ENCODE measurements around the gene ZNF182.

DNA sequence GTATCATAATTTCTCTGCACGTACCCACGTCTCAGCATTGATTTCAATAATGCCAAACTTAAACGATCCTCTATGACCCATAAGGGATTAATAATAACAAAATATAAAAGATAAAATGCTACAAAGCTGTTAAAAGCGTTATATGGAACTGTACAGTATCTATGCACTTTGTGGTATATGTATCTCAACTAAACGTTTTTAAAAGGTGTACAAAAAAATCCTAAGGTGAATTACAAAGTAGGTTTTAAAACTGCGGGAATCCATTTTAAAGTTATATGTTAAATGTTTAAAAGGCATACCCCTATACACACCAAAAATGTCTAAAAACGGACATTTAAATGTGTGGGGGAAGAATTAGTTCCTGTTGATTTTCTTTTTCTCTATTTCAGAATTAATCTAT, 860 bp downstream of the ZNF182 start:
- TF ChIP-seq, protein P1, sequence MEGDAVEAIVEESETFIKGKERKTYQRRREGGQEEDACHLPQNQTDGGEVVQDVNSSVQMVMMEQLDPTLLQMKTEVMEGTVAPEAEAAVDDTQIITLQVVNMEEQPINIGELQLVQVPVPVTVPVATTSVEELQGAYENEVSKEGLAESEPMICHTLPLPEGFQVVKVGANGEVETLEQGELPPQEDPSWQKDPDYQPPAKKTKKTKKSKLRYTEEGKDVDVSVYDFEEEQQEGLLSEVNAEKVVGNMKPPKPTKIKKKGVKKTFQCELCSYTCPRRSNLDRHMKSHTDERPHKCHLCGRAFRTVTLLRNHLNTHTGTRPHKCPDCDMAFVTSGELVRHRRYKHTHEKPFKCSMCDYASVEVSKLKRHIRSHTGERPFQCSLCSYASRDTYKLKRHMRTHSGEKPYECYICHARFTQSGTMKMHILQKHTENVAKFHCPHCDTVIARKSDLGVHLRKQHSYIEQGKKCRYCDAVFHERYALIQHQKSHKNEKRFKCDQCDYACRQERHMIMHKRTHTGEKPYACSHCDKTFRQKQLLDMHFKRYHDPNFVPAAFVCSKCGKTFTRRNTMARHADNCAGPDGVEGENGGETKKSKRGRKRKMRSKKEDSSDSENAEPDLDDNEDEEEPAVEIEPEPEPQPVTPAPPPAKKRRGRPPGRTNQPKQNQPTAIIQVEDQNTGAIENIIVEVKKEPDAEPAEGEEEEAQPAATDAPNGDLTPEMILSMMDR (IDR thresholded peaks at IDR 0.05; ENCODE audit: borderline replicate concordance, extremely low read depth, low read length, poor library complexity, severe bottlenecking) = no peak
- no peak for TF ChIP-seq EZH2 (IDR thresholded peaks at IDR 0.05; ENCODE audit: borderline replicate concordance, low read depth, low read length, severe bottlenecking)

Data from DND-41 (cell line).